ENCODE measurements around the gene TCF12. TPM values are rescaled to one million over a fixed set of nuclear protein-coding genes. Genes with fewer than 3 reads are reported as not detected.

Gene TCF12
- total RNA-seq, 1 donor from 2014 or later = 138 TPM

GRCh38 chr15:57329582-57330367, 411.3 kb downstream of the TCF12 start:
- Histone ChIP-seq H3K27me3 (no peaks in the 10 kb centered on the region), H3K4me1 (peaks cover 8% of the 10 kb centered on the region), H3K27ac (no peak overlapping the region), H3K36me3 (no peaks in the 10 kb centered on the region), H3K4me3 (no peak overlapping the region), H3K9me3 (no peaks in the 10 kb centered on the region)
- no peak for DNase-seq (ENCODE audit: extremely low spot score in 2 of 2)
- TF ChIP-seq, protein P1, sequence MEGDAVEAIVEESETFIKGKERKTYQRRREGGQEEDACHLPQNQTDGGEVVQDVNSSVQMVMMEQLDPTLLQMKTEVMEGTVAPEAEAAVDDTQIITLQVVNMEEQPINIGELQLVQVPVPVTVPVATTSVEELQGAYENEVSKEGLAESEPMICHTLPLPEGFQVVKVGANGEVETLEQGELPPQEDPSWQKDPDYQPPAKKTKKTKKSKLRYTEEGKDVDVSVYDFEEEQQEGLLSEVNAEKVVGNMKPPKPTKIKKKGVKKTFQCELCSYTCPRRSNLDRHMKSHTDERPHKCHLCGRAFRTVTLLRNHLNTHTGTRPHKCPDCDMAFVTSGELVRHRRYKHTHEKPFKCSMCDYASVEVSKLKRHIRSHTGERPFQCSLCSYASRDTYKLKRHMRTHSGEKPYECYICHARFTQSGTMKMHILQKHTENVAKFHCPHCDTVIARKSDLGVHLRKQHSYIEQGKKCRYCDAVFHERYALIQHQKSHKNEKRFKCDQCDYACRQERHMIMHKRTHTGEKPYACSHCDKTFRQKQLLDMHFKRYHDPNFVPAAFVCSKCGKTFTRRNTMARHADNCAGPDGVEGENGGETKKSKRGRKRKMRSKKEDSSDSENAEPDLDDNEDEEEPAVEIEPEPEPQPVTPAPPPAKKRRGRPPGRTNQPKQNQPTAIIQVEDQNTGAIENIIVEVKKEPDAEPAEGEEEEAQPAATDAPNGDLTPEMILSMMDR (IDR thresholded peaks at IDR 0.05) = no peak
- TF ChIP-seq POLR2A (IDR thresholded peaks at IDR 0.05) (no peak), POLR2AphosphoS5 (IDR thresholded peaks at IDR 0.05; ENCODE audit: insufficient read depth in 1 of 2, low read depth in 1 of 2) (no peak)
- intact Hi-C loops (cut with DNase I) = no loop called here

DNA sequence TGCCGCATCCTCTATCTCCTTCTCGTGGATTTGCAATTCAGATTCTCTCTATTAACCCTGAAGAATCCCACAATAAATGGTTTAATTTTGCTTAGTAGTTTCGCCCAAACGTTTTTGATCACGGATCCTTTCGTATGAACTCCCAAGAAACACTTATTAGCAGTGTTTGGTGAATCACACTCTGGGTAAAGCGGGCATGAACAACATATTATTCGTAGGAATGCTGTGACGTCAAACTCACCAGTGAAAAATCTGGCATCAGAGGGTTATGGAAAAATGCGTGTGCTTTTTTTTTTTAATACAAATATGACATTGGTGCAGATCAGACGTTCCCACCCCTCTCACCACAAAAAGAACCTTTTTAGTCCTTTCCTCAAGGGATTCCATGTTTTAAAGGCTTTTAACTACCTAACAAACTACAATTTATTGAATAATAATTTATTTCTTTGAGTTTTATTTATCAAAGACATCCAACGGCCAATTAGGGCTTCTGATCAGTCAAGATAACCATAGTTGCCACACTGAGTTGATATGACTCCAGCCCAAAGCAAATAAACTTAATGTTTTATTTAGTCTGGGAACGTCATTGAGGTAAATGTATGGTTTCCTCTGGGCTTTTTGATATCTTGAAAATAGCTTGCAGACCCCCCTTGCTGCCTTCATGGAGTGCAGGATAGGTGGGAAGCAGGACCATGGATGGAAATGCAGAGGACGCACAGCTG, 412.3 kb downstream of the TCF12 start:
- intact Hi-C loops (cut with DNase I) = no loop called here
- Histone ChIP-seq H3K4me3 (no peak overlapping the region), H3K36me3 (no peaks in the 10 kb centered on the region), H3K27ac (no peak overlapping the region), H3K27me3 (no peaks in the 10 kb centered on the region), H3K4me1 (peaks cover 11% of the 10 kb centered on the region), H3K9me3 (no peaks in the 10 kb centered on the region)
- TF ChIP-seq, protein P1 (IDR thresholded peaks at IDR 0.05) = no peak
- TF ChIP-seq POLR2AphosphoS5 (IDR thresholded peaks at IDR 0.05; ENCODE audit: insufficient read depth in 1 of 2, low read depth in 1 of 2) (no peak), POLR2A (IDR thresholded peaks at IDR 0.05) (no peak)
- no peak for DNase-seq (ENCODE audit: extremely low spot score in 2 of 2)

DNA sequence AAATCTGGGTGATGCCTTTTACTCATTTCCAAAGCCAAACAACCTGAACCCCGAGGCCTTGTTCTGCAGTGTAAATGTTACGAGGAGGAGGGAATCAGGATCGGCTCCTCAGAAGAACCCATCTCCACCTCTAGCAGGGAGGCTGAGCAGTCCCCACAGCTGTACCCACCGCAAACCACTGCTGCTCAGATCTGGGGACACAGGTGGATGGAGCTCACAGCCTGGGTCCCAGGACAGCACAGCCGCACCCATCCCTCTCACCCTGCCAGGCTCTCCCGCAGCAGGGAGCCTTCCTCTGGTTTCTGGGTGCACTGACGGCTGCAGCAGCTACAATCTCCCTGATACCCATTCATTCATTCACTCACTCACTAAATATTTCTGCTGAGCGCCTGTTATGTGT, 413.9 kb downstream of the TCF12 start:
- no peak overlapping the region for H3K4me3 ChIP-seq
- H3K36me3 ChIP-seq = no peaks in the 10 kb centered on the region
- TF ChIP-seq POLR2AphosphoS5 (IDR thresholded peaks at IDR 0.05; ENCODE audit: insufficient read depth in 1 of 2, low read depth in 1 of 2) (no peak), POLR2A (IDR thresholded peaks at IDR 0.05) (no peak)
- TF ChIP-seq, protein P1 (IDR thresholded peaks at IDR 0.05) = no peak
- H3K9me3 ChIP-seq = no peaks in the 10 kb centered on the region
- intact Hi-C loops (cut with DNase I) = no loop called here
- no peak overlapping the region for H3K27ac ChIP-seq
- no peak for DNase-seq (ENCODE audit: extremely low spot score in 2 of 2)
- peaks cover 11% of the 10 kb centered on the region for H3K4me1 ChIP-seq
- H3K27me3 ChIP-seq = no peaks in the 10 kb centered on the region

GRCh38 chr15:57333487-57333886, 415.0 kb downstream of the TCF12 start:
- Histone ChIP-seq H3K27ac (no peak overlapping the region), H3K4me3 (no peak overlapping the region), H3K27me3 (no peaks in the 10 kb centered on the region), H3K4me1 (peaks cover 11% of the 10 kb centered on the region), H3K36me3 (no peaks in the 10 kb centered on the region), H3K9me3 (no peaks in the 10 kb centered on the region)
- intact Hi-C loops (cut with DNase I) = no loop called here
- TF ChIP-seq POLR2AphosphoS5 (IDR thresholded peaks at IDR 0.05; ENCODE audit: insufficient read depth in 1 of 2, low read depth in 1 of 2) (no peak), POLR2A (IDR thresholded peaks at IDR 0.05) (no peak)
- TF ChIP-seq, protein P1 (IDR thresholded peaks at IDR 0.05) = no peak
- DNase-seq (ENCODE audit: extremely low spot score in 2 of 2) = no peak

DNA sequence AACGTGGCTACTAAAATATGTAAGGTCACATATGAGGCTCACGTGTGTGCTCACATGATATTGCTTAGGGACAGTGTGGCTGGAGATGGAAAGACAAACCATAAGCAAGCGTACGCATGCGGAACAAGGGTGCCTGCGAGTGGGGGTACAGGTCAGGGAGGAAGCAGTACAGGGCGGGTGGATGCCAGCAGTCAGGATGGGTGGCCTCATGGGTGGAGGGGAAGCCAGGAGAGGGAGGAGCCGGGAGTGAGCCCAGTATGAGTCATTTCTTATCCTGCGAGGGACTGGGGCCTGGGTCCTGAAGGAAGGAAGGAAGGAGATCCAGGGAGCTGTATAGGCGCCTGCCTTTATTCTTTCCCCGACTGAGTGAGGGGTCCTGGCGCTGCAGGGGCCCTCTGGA, 415.8 kb downstream of the TCF12 start:
- Histone ChIP-seq H3K9me3 (no peaks in the 10 kb centered on the region), H3K36me3 (no peaks in the 10 kb centered on the region), H3K4me1 (peaks cover 11% of the 10 kb centered on the region), H3K27ac (no peak overlapping the region), H3K27me3 (no peaks in the 10 kb centered on the region), H3K4me3 (no peak overlapping the region)
- TF ChIP-seq, protein P1 (IDR thresholded peaks at IDR 0.05) = no peak
- DNase-seq (ENCODE audit: extremely low spot score in 2 of 2) = no peak
- intact Hi-C loops (cut with DNase I) = no loop called here
